K562 (cell line): ENCODE results near the gene PCMTD2.

Experiments
- CHD2 ChIP-seq: IDR thresholded peaks from 2 replicates; pipeline ENCODE4 v1.6.1; 2011; ENCODE audit warnings: low read depth, low read length
- CREB1 ChIP-seq, 2 experiments: sonication (generic) in 1 of 2; formaldehyde crosslinking in 1 of 2; IDR thresholded peaks; 2 replicates each; pipeline versions ENCODE4 v1.6.1 to v1.8.0; 2012 to 2022; ENCODE audit warnings: inconsistent platforms in 1 of 2, mild to moderate bottlenecking in 1 of 2, missing genetic modification reagents in 1 of 2, moderate library complexity in 1 of 2
- DNMT1 ChIP-seq: fragments of 450-650 bp; IDR thresholded peaks from 2 replicates; pipeline ENCODE4 v1.6.1; 2016; ENCODE audit warnings: antibody characterized with exemption, mild to moderate bottlenecking
- EZH2 ChIP-seq: IDR thresholded peaks from 2 replicates; pipeline ENCODE4 v1.6.1; 2012; ENCODE audit warnings: low read depth, mild to moderate bottlenecking, inconsistent platforms, low read length, borderline replicate concordance
- FOXA1 ChIP-seq: fragments of 450-650 bp; IDR thresholded peaks from 2 replicates; pipeline ENCODE4 v1.6.1; 2016; ENCODE audit warnings: mild to moderate bottlenecking, borderline replicate concordance
- POLR2A ChIP-seq: fragments of 450-650 bp; conservative IDR thresholded peaks from 2 replicates; pipeline ENCODE4 v1.6.1; 2016
- POLR2AphosphoS5 ChIP-seq: IDR thresholded peaks from 2 replicates; pipeline ENCODE4 v1.6.1; 2011; ENCODE audit warnings: mild to moderate bottlenecking, low read depth, low read length, moderate library complexity; ENCODE audit not compliant: control insufficient read depth, insufficient read depth
- SNRNP70 ChIP-seq: fragments of 200-400 bp; formaldehyde crosslinking; optimal IDR thresholded peaks from 2 replicates; pipeline ENCODE3; 2017; ENCODE audit warnings: low read depth, low read length
- ZNF436 ChIP-seq: fragments of 250-450, 450-650 bp; sonication (Bioruptor Pico); formaldehyde crosslinking; IDR thresholded peaks from 2 replicates; pipeline ENCODE4 v1.7.0; 2020; ENCODE audit warnings: mild to moderate bottlenecking
- TF ChIP-seq, protein P1 (sequence below), 2 experiments: fragments of 450-650 bp; formaldehyde crosslinking in 1 of 2; IDR thresholded peaks; 2 replicates each; pipeline versions ENCODE4 v1.4.0 to v1.6.1; 2014 to 2020; ENCODE audit warnings: mild to moderate bottlenecking in 2 of 2, borderline replicate concordance in 1 of 2, low read depth in 1 of 2
- TF ChIP-seq, protein P2 (sequence below): sonication (generic); formaldehyde crosslinking; IDR thresholded peaks from 2 replicates; pipeline ENCODE4 v1.8.0; 2022; ENCODE audit warnings: mild to moderate bottlenecking, low read depth, missing genetic modification reagents
- TF ChIP-seq, protein P3 (sequence below), 3 experiments: IDR thresholded peaks in 2 of 3; conservative IDR thresholded peaks in 1 of 3; 2 replicates each; pipeline ENCODE4 v1.5.1; 2011 to 2012; ENCODE audit warnings: low read length in 3 of 3, mild to moderate bottlenecking in 3 of 3, control low read depth in 2 of 3, improper control_type of control experiment in 1 of 3, inconsistent platforms in 1 of 3, low read depth in 1 of 3, mixed read lengths in 1 of 3, moderate library complexity in 1 of 3; ENCODE audit not compliant: insufficient read depth in 2 of 3
- TF ChIP-seq, protein P4 (sequence below): sonication (generic); formaldehyde crosslinking; IDR thresholded peaks from 2 replicates; pipeline ENCODE4 v1.8.0; 2022; ENCODE audit warnings: missing genetic modification reagents, mild to moderate bottlenecking, borderline replicate concordance

DNA sequence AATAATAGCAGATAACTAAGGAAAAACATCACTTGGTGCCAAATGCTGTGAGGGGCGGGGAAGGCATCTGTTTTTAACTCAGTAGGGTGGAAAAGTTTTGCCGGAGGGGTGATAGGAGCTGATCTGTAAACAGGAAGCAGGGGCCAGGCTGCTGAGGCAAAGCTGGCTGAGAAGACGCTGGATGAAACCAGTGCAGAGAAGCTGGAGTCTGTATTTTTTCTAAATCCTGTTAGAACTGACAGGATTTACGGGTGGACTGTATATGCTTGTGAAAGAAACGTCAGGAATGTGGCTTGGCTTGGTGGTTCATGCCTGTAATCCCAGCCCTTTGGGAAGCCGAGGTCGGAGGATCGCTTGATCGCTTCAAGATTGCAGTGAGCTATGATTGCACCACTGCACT is 5.6 kb downstream of the PCMTD2 start:
- no peak for TF ChIP-seq CREB1 (IDR thresholded peaks at IDR 0.05)
- no peak for TF ChIP-seq CREB1 (CRISPR knock-in tag; IDR thresholded peaks at IDR 0.05)
- TF ChIP-seq, protein P1, sequence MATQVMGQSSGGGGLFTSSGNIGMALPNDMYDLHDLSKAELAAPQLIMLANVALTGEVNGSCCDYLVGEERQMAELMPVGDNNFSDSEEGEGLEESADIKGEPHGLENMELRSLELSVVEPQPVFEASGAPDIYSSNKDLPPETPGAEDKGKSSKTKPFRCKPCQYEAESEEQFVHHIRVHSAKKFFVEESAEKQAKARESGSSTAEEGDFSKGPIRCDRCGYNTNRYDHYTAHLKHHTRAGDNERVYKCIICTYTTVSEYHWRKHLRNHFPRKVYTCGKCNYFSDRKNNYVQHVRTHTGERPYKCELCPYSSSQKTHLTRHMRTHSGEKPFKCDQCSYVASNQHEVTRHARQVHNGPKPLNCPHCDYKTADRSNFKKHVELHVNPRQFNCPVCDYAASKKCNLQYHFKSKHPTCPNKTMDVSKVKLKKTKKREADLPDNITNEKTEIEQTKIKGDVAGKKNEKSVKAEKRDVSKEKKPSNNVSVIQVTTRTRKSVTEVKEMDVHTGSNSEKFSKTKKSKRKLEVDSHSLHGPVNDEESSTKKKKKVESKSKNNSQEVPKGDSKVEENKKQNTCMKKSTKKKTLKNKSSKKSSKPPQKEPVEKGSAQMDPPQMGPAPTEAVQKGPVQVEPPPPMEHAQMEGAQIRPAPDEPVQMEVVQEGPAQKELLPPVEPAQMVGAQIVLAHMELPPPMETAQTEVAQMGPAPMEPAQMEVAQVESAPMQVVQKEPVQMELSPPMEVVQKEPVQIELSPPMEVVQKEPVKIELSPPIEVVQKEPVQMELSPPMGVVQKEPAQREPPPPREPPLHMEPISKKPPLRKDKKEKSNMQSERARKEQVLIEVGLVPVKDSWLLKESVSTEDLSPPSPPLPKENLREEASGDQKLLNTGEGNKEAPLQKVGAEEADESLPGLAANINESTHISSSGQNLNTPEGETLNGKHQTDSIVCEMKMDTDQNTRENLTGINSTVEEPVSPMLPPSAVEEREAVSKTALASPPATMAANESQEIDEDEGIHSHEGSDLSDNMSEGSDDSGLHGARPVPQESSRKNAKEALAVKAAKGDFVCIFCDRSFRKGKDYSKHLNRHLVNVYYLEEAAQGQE (IDR thresholded peaks at IDR 0.05; ENCODE audit: borderline replicate concordance): no peak
- TF ChIP-seq, protein P1 (CRISPR knock-in tag; IDR thresholded peaks at IDR 0.05; ENCODE audit: low read depth): no peak
- TF ChIP-seq, protein P2, sequence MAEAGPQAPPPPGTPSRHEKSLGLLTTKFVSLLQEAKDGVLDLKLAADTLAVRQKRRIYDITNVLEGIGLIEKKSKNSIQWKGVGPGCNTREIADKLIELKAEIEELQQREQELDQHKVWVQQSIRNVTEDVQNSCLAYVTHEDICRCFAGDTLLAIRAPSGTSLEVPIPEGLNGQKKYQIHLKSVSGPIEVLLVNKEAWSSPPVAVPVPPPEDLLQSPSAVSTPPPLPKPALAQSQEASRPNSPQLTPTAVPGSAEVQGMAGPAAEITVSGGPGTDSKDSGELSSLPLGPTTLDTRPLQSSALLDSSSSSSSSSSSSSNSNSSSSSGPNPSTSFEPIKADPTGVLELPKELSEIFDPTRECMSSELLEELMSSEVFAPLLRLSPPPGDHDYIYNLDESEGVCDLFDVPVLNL (CRISPR knock-in tag): no peak
- TF ChIP-seq POLR2AphosphoS5: no peak
- TF ChIP-seq EZH2: no peak
- TF ChIP-seq POLR2A: no peak
- no peak for TF ChIP-seq SNRNP70
- TF ChIP-seq, protein P3, sequence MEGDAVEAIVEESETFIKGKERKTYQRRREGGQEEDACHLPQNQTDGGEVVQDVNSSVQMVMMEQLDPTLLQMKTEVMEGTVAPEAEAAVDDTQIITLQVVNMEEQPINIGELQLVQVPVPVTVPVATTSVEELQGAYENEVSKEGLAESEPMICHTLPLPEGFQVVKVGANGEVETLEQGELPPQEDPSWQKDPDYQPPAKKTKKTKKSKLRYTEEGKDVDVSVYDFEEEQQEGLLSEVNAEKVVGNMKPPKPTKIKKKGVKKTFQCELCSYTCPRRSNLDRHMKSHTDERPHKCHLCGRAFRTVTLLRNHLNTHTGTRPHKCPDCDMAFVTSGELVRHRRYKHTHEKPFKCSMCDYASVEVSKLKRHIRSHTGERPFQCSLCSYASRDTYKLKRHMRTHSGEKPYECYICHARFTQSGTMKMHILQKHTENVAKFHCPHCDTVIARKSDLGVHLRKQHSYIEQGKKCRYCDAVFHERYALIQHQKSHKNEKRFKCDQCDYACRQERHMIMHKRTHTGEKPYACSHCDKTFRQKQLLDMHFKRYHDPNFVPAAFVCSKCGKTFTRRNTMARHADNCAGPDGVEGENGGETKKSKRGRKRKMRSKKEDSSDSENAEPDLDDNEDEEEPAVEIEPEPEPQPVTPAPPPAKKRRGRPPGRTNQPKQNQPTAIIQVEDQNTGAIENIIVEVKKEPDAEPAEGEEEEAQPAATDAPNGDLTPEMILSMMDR (IDR thresholded peaks at IDR 0.05 in 2 of 3, conservative IDR thresholded peaks at IDR 0.05 in 1 of 3; ENCODE audit: insufficient read depth in 2 of 3, low read depth in 1 of 3, low read length in 3 of 3): no peak
- no peak for TF ChIP-seq ZNF436 (CRISPR knock-in tag)
- TF ChIP-seq FOXA1: no peak
- TF ChIP-seq DNMT1: no peak
- TF ChIP-seq, protein P4, sequence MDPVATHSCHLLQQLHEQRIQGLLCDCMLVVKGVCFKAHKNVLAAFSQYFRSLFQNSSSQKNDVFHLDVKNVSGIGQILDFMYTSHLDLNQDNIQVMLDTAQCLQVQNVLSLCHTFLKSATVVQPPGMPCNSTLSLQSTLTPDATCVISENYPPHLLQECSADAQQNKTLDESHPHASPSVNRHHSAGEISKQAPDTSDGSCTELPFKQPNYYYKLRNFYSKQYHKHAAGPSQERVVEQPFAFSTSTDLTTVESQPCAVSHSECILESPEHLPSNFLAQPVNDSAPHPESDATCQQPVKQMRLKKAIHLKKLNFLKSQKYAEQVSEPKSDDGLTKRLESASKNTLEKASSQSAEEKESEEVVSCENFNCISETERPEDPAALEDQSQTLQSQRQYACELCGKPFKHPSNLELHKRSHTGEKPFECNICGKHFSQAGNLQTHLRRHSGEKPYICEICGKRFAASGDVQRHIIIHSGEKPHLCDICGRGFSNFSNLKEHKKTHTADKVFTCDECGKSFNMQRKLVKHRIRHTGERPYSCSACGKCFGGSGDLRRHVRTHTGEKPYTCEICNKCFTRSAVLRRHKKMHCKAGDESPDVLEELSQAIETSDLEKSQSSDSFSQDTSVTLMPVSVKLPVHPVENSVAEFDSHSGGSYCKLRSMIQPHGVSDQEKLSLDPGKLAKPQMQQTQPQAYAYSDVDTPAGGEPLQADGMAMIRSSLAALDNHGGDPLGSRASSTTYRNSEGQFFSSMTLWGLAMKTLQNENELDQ (CRISPR knock-in tag): no peak
- no peak for TF ChIP-seq CHD2
